Activated CD8-positive, alpha-beta memory T cell treated with anti-CD3 and anti-CD28 coated beads, Interleukin-2, amount 50 U/mL, for 1 hour (primary cell): Measurements from ENCODE around the gene TAF4.
"Not testable (repeated sequence)": the region's sequence is repeated elsewhere in the genome, so short reads cannot be mapped to it uniquely, and the experiment has no call there.

ENCODE experiments used
- DNase-seq: peaks from one replicate; pipeline ENCODE4 v3.0.0-alpha.2; 2020; ENCODE audit errors: extremely low read depth

TAF4 gene

DNA sequence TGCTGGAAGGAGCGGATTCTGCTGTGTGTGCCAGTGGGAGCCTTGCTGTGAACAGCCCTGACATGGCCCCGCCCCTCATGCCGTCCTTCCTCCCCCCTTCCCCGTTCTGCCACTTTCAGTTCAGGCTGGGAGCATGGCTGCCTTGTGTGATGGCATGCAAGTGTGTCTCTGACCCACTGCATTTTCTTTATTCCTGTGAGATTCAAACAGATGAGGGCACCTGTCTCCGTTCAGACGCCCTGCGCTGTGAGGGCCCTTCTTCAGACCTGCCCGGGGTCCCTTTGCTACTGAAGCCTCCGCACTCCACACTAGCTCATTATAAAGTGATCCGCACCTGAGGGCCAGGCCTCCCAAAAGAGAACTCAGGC, 88.3 kb downstream of the TAF4 start:
- DNase-seq: no peak

DNA sequence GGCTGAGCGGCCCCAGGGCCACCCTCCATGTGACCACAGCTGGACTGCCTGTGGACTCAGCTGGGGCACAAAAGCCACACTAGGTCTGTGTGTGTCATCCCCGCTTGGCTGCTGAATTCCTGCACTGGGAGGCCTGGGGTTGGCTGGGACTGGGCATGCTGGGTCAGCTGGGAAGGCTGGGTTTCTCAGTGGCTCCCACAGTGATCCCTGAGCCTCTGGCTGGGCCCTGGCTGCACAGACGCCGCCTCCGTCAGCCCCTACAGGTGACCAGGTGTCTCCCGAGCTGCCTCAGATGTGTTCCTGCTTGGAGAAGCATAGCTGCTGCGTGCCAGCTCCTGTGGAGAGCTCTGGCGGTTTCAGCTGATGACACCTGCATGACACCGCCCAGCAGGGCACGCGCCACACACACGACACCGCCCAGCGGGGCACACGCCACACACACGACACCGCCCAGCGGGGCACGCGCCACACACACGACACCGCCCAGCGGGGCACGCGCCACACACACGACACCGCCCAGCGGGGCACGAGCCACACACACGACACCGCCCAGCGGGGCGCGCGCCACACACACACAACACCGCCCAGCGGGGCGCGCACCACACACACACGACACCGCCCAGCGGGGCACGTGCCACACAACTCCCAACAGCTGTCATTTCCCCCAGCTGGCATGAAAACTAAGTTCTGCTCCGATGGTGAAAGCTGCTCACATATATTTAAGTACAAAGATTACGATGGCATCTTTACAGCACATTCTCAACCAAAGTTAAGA, 88.8 kb downstream of the TAF4 start:
- no peak for DNase-seq

DNA sequence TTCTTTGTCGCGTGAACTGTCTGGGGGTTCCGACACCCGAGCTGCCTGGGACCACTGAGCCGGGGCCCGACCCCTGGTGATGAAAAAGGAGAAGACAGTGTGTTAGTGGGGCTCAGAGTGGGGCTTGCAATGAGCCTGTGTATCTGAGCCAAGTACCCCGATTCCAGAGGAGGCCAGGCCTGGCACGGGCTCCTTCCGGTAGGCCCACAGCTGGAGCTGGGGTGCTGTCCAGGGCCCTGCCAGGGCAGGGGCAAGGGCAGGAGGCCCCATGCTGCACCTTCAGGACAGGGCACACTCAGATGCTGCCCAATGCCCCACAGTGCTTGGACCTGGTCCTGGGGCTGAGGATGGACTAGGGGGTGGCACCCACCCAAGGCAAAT, 89.4 kb downstream of the TAF4 start:
- DNase-seq: no peak

DNA sequence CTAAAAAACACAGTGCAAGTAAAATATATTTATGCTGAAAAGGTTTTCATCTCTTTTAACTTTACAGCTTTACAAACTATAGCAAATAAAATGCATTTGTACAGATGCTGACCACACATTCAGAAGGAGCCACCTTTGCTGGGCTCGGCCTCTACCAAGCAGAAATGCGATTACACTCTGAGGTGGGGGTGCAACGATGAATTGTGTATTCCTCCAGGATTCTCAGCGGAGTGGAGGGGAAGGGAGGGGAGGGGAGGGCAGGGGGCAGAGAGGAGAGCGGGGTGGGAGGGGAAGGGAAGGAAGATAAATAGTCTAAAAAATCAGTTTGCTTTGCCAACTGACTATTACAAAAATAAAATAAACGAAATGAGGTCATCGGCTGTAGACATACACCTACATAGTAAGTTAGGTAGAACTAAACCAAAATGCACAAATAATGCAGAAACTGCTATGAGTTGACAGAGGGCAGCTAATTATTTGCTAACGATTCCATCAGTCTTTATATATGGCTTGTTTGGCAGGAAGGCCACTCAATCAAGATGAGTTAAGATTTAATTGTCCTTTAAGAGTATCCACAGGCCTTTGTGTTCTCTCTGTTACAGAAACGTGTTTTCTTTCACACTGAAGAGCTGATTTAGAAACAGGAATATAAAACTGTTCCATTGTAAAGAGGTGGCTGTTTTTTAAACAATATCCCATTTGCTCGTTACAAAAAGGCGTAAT, 90.1 kb downstream of the TAF4 start:
- no peak for DNase-seq

DNA sequence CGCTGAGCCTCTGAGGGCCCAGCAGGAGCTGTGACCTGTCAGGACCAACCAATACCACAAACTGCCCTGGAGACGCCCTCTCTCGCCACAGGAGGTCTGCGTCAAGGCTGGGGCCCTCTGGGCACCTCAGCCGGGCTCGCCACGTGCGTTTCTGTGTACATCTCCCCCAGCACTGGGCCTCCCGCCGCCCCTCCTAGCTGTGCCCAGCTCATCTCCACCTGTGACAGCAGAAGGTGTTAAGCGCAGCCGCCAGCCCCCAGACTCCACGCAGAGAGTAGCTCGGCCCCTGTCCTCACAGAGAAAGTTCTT, 91.4 kb downstream of the TAF4 start:
- DNase-seq: no peak

DNA sequence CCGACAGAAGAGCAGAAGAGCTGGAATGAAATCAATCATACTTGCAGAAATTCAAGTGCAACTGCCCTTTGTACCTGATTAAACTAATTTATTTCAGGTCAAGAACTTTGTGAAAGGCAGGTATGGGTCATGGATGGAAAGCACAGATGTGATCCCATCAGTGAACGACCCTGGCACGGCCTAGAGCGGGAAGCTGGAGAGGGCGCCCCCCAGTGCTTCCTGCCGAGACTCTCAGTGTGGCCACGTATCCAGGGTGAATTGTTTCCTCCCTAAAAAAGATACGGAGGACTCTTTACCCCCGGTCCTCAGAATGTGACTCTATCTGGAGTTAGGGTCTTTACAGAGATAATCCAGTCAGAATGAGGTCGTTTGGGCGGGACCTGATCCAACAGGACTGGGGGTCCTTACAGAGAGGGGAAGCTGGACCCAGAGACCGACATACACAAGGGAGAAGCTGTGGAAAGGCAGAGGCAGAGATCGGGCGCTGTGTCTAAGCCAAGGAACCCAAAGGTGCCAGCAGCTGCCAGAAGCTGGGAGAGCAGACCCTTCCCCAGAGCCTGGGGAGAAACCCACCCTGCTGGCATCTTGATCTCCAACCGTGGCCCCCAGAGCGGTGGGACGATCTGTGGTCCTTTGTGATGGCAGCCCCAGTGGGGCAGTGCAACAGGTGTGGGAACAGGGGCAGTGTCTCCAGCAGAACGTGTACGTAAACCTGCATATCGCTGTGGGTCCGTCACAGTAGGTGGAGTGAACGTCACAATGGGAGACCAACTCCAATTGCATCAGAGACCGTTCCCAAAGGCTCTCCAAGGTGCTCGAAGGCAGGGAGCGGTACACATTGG, 91.9 kb downstream of the TAF4 start:
- no peak for DNase-seq

DNA sequence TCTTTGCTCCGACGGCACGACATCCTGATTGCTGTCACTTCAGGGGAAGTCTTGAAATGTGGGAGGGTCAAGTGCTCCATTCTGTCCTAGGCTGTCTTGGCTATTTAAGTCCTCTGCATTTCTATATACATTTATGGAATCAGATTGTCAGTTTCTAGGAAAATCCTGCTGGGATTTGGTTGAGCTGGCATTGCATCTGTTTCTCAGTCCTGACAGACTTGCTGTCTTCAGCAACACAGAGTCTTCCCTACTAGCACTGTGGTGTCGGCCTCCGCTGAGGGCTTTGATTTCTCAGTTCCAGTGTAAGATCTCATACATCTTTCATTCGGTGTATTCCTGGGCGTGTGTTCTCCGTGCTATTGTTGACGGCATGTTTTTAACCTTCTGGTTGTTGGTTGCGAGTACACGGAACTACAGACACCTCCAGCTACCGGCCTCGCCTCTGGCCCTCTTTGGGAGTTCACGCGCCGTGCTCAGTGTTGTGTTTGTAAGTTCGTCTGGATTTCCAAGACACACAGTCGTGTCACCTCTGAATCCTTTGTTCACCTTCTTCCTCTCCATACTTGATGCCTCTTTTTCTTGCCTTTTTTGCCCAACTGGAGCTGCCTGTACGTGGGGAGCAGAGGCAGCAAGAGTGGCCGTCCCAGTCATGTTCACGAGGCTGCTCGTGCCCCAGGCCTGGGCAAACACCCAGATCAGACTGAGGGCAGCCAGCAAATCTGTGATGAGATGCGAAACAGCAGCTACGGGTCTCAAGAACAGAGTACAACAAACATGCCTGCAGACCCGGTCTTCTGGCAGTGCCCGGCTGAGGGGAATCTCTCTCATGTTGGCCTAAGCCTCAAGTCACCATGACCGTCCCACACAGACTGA, 92.8 kb downstream of the TAF4 start:
- no peak for DNase-seq

DNA sequence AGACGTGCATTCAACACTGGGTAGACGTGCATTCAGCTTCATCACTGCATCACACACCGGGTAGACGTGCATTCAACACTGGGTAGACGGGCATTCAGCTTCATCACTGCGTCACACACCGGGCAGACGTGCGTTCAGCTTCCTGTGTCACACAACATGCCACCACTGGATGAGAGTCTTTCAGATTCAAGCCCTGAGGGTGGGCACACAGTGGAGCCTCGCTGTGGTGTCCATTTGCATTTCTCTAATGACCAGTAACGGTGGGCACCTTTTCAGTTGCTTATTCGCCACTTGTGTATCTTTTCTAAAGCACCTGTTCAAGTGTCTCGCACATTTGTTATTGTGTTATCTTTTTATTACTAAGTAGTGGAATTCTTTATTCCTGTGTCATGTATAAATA, 94.1 kb downstream of the TAF4 start:
- not testable (repeated sequence) for DNase-seq

DNA sequence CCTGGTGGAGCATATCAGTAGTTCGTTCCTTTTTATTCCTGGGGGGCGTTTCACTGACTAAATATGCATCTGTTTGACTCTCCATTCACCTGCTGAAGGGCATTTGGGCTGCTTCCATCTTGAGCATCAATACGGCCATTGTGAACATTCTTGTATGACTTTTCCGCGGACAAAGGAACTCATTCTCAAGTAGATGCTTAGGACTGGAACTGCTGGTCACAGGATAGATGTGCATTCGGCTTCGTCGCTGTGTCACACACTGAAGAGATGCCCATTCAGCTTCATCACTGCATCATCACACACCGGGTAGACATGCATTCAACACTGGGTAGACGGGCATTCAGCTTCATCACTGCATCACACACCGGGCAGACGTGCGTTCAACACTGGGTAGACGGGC, 95.3 kb downstream of the TAF4 start:
- DNase-seq: no peak

DNA sequence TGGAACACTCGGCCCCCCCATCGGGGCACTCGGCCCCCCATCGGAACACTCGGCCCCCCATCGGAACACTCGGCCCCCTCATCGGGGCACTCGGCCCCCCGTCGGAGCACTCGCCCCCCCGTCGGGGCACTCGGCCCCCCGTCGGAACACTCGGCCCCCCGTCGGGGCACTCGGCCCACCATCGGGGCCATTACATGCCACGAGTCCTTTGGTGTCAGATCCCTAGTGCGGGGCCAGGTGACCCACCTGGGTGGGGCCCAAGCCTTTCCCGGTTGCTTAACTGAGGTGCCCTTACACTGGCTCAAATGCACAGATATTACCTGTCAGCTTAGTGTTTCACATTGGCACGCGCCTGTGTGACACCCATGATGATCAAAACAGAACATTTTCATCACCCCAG, 95.9 kb downstream of the TAF4 start:
- no peak for DNase-seq

DNA sequence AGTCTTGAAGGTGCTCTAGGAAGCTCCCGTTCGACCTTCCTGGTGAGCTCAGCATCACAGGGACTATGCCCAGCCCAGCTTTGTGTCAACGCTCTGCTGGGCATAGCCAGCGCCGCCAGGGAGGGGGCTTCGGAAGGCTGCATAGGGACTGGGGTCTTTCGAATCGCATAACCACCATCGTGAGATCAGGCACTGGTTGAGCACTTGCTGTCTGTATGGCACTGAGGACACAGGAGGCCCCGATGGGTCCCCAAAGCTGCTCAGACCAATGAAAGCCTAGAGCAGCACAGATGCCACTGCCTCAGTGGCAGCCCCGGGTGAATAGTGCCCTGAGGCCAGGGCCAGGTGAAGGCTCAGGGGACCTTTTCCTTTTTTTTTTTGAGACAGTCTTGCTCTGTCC, 96.7 kb downstream of the TAF4 start:
- no peak for DNase-seq

DNA sequence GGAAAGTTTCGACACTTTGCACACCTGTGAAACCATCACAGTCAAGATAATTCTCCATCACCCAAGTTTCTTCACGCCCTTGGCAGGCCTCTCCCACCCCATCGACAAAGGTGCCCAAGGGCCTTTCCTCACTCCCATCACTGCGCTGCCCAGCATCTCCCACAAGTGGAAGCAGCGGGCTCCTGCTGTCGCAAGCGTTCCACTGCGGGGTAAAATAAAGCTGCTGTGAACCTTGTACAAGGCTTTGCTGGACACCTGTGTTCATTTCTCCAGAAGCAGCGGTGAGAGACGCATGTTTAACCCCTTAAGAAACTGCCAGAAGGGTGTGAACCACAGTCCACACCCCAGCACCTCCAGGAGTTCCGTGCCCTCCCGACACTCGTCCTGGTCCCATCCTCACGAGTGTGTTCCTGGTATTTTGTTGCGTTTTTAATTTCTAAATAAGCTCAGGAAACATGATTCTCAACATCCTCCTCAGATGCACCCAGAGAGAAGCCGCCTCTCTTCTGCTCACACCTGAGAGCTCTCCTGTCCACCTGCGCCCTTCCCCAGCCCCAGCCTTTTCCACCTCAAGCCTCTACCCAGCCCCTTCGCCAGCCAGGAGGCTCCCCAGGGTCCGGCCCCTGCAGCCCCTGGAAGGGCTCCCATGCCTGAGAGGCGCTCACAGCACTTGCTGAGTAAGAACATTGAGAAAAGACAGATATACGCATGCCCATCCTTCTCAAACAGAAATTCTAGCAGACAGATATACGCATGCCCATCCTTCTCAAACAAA, 97.5 kb downstream of the TAF4 start:
- no peak for DNase-seq

DNA sequence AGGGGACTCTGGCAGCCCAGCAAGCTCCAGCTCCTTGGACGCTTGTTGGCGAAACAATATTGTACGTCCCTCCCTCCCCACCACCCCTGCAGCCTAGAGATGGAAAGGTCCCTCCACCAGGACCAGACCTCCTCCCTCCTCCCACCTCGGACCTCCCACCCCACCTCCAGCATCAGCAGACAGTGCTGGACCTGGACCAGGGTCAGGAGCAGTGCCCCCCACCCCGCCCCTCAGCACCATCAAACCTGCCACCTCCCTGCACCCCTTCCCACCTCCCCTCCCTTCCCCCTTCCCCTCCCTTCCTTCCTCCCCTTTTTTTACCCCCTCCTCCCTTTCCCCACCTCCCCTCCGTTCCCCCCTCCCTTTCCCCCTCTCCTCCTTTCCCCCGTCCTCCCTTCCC, 98.4 kb downstream of the TAF4 start:
- DNase-seq: no peak

DNA sequence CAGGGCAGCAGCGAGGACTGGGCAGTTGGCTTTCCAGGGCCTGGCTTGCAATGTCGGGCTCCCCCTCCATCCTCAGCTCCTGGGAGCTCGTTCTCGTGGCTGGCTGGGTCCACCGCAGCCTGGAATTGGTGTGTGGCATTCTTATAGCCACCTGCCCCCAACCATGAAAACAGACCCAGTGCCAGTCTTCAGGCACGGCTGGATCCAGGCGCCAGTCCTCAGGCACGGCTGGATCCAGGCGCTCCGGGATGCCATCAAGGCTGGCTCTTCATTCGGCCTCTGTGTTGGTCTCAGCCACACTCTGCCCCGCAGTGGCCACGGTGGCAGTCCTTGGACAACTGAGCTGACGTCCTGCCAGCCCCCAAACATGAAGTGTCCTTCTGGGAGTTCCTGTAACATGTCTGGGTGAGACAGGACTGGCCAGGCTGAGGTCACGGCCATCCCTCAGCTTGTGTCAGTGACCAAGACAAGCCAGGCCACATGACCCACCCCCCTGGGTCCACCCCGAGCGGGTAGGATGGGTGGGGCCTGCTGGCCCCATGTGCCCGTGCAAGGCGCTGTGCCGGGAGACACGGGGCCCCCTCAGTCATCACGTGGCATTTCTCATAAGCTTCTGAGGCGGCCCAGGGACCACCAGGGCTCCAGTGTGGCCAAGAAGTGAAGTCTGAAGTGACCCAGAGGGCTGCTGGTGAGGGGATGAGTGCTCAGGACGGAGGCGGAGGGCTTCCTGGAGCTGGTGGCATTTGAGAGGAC, 99.0 kb downstream of the TAF4 start:
- DNase-seq: no peak

DNA sequence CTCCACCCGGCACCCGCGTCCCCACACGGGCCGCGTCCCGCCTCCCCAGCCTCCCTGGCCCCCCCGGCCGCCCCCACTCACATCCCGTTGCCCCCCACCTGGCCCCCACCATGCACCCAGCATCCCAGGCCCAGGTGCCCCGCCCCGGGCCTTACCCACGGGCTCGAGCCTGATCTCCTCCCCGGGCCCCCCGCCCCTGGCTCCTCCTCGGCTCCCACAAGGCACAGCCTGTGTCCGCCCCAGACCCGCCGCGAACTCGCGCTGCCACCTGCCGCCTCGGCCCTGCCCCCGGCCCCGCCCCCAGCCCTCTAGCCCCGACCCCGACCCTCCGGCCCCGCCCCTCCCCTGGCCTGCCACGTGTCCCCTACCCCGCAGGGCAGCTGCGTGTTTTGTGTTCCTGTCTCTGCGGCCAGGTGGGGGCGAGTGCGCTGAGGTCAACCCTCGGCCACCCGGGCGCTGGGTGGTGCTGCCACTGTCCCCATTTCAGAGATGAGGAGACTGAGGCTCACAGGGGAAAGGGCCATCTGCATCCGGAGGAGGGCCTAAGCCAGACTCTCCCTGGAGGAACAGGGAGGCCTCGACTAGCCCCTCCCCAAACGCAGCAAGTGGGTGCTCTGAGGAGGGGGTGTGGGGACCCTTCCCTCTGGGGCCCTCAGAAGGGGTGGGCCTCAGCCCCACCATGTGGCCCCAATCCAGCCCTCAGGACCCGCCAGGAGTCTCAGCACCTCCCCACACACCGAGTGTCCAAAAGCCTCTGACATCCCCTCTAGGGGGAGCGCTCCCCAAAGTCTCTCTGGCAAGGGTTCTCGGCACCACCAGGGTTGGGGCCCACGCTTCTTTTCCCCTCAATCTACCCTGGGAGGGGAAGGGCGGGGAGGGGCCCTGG, 99.8 kb downstream of the TAF4 start:
- DNase-seq: no peak

DNA sequence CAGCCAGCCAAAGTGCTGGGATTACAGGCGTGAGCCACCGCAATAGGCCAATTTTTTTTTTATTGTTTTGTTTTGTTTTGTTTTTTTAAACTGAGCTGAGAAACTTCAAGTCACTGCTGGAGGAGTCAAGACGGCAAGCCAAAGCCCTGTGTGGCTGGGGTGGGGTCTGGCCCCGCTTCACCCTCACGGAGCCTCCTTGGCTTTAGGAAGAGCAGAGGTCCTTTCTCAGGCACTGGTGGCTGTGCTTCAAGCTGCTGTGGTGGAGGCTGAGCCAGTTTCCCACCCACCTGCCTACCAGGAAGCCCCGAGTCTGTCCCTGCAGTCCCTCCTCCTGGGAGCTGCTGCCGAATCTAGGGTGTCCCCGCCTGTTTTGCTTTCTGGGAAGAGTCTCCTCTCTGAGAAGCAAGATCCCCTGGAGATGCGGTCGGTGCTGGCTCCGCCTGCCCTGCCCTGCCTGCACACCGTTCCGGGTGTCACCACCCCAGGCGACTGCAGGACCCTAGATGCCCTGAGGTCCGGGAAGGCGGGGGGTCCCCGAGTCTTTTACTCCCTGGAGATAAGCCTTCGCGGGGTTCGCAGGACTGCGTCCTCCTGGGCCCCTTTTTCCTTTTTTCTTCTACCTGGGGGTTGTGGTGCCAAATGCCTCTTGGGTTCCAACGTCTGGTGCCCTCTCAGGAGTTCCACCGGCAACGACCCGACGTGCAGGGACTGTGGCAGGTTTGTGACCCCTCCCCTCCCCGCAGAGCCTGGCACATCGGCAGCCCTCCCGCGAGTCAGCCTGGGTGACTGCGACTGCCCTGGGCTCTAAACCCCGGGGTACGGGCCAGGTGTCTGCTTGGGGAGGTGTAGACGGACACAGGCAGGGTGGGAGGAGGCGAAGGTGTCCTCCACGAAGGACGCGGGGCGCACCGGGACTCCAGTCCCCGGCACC, 100.7 kb downstream of the TAF4 start:
- no peak for DNase-seq

DNA sequence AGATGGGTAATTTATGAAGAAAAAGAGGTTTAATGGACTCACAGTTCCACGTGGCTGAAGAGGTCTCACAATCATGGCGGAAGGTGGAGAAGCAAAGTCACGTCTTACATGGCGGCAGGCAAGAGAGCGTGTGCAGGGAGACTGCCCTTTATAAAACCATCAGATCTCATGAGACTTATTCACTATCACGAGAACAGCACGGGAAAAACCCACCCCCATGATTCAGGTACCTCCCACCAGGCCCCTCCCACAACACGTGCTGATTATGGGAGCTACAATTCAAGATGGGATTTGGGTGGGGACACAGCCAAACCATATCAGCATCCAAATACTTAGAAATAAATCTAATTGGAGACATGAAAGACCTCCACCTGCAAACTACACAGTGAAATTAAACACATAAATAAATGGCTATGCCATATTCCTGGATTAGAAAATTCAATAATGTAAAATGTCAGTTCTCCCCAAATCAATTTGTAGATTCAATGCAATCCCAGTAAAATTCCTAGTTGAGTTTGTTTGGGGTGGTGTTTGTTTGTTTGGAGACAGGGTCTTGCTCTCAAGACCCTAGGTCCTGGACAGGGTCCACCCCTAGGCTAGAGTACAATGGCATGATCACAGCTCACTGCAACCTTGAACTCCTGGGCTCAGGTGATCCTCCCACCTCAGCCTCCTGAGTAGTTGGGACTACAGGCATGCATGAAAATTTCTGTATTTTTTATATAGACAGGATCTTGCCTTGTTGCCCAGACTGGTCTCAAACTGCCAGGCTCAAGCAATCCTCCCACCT, 101.6 kb downstream of the TAF4 start:
- DNase-seq: no peak
